WTC11 (cell line): Measurements from ENCODE around the gene HAGHL.

Experiments
- CREB1 ChIP-seq: sonication (generic); formaldehyde crosslinking; IDR thresholded peaks from 2 replicates; pipeline ENCODE4 v1.8.0; 2023; ENCODE audit warnings: mild to moderate bottlenecking, missing genetic modification reagents
- CTCF ChIP-seq: fragments of 200-600 bp; IDR thresholded peaks from 2 replicates; pipeline ENCODE4 v1.8.0; 2022; ENCODE audit warnings: antibody characterized with exemption
- E2F4 ChIP-seq: sonication (generic); formaldehyde crosslinking; IDR thresholded peaks from 2 replicates; pipeline ENCODE4 v1.8.1; 2022; ENCODE audit warnings: low read depth, mild to moderate bottlenecking, moderate library complexity, missing genetic modification reagents, borderline replicate concordance
- ELF4 ChIP-seq: sonication (generic); formaldehyde crosslinking; IDR thresholded peaks from 2 replicates; pipeline ENCODE4 v1.8.1; 2022; ENCODE audit warnings: low read depth, mild to moderate bottlenecking, moderate library complexity, missing genetic modification reagents
- FOXJ3 ChIP-seq: sonication (generic); formaldehyde crosslinking; IDR thresholded peaks from 2 replicates; pipeline ENCODE4 v1.9.0; 2021; ENCODE audit warnings: missing genetic modification reagents, mild to moderate bottlenecking, borderline replicate concordance
- NR2C2 ChIP-seq: sonication (generic); formaldehyde crosslinking; IDR thresholded peaks from 2 replicates; pipeline ENCODE4 v1.8.0; 2022; ENCODE audit warnings: mild to moderate bottlenecking, missing genetic modification reagents
- PREB ChIP-seq: sonication (generic); formaldehyde crosslinking; IDR thresholded peaks from 2 replicates; pipeline ENCODE4 v1.8.1; 2022; ENCODE audit warnings: mild to moderate bottlenecking, missing genetic modification reagents, moderate library complexity, borderline replicate concordance
- TEAD1 ChIP-seq: sonication (generic); formaldehyde crosslinking; IDR thresholded peaks from 2 replicates; pipeline ENCODE4 v1.8.0; 2022; ENCODE audit warnings: mild to moderate bottlenecking, missing genetic modification reagents
- TEAD4 ChIP-seq: sonication (generic); formaldehyde crosslinking; IDR thresholded peaks from 2 replicates; pipeline ENCODE4 v1.8.0; 2022; ENCODE audit warnings: mild to moderate bottlenecking, missing genetic modification reagents
- ZBTB21 ChIP-seq: sonication (generic); formaldehyde crosslinking; IDR thresholded peaks from 2 replicates; pipeline ENCODE4 v1.8.1; 2023; ENCODE audit warnings: mild to moderate bottlenecking, missing genetic modification reagents, borderline replicate concordance
- ZNF281 ChIP-seq: sonication (generic); formaldehyde crosslinking; IDR thresholded peaks from 2 replicates; pipeline ENCODE4 v1.8.0; 2023; ENCODE audit warnings: mild to moderate bottlenecking, missing genetic modification reagents
- ZSCAN18 ChIP-seq: fragments of 250-450 bp; sonication (Bioruptor Pico); IDR thresholded peaks from 2 replicates; pipeline ENCODE4 v2.1.2; 2022; ENCODE audit warnings: mild to moderate bottlenecking, moderate library complexity

- TF ChIP-seq ZNF281 (CRISPR knock-in tag) (no peak), E2F4 (CRISPR knock-in tag) (no peak), ZSCAN18 (no peak), CTCF (no peak), NR2C2 (CRISPR knock-in tag) (no peak), PREB (no peak), TEAD1 (0 out of 2 replicates have a peak, but pooled peaks have one; percentile 8), FOXJ3 (CRISPR knock-in tag) (no peak), ZBTB21 (CRISPR knock-in tag) (no peak), CREB1 (CRISPR knock-in tag) (no peak), ELF4 (CRISPR knock-in tag) (no peak), TEAD4 (no peak)
Observed at GRCh38 chr16:681746-682427, 45.0 kb upstream of the HAGHL start.
